Transverse colon (tissue), 3 donors: ENCODE data around the gene TAF6L.

ENCODE experiments used
- POLR2A ChIP-seq: fragments of 450-650 bp; IDR thresholded peaks from one replicate; pipeline ENCODE4 v1.6.1; 2016; ENCODE audit warnings: antibody characterized with exemption, mild to moderate bottlenecking, moderate library complexity
- TF ChIP-seq, protein P1 (sequence below), 5 experiments: fragments of 200-600 bp in 3 of 5; fragments of 450-650 bp in 2 of 5; sonication (generic) in 3 of 5; IDR thresholded peaks; 1 replicate in 2 of 5; 2 replicates in 3 of 5; pipeline ENCODE4 v1.5.1; 2016 to 2017; ENCODE audit warnings: antibody characterized with exemption in 5 of 5, inconsistent platforms in 3 of 5, mild to moderate bottlenecking in 2 of 5, moderate library complexity in 1 of 5

DNA sequence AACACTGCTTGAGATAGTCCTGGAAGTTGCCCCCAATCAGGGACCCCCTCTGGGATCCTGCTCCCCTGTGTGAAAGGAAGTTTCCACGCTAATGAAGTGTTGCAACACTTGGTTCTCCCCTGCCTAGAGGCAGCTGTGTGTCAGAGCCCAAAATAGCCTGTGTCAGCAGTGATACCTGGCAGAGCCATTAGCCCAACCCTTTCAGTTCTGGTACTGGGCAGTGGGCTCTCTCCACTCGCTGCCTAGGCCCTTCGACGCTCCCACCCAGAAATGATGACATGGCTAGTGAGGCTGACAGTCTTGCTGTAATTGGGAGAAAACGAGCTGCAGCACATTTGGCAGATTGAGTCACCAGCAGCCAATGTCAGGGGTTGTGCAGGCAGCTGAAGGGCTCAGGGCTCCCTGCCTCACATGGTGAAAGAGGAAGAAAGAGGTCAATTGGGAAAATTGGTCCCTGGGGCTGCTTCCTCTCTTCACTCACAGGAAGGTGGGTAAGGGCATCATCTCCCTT is 35.5 kb downstream of the TAF6L start:
- TF ChIP-seq, protein P1, sequence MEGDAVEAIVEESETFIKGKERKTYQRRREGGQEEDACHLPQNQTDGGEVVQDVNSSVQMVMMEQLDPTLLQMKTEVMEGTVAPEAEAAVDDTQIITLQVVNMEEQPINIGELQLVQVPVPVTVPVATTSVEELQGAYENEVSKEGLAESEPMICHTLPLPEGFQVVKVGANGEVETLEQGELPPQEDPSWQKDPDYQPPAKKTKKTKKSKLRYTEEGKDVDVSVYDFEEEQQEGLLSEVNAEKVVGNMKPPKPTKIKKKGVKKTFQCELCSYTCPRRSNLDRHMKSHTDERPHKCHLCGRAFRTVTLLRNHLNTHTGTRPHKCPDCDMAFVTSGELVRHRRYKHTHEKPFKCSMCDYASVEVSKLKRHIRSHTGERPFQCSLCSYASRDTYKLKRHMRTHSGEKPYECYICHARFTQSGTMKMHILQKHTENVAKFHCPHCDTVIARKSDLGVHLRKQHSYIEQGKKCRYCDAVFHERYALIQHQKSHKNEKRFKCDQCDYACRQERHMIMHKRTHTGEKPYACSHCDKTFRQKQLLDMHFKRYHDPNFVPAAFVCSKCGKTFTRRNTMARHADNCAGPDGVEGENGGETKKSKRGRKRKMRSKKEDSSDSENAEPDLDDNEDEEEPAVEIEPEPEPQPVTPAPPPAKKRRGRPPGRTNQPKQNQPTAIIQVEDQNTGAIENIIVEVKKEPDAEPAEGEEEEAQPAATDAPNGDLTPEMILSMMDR (IDR thresholded peaks at IDR 0.05), result no peak
- no peak for TF ChIP-seq POLR2A
